Small intestine (tissue), 7 donors: ENCODE measurements around the gene KIAA1217. TPM values are rescaled to one million over a fixed set of nuclear protein-coding genes. Genes with fewer than 3 reads are reported as not detected.

Experiments used
- DNase-seq, 2 donors: peaks; one replicate each; pipeline versions ENCODE4 v3.0.0 to v3.0.0-alpha.2; 2013
- FAIRE-seq: peaks from 2 replicates; lab custom pipeline; 2012; peaks lifted over from hg19 to GRCh38; lab: Jason Lieb, UNC
- H3K27ac ChIP-seq, 3 donors: one replicate each; pipeline ENCODE4 v1.5.1; 2013; ENCODE audit warnings: low read length in 2 of 3, mild to moderate bottlenecking in 2 of 3, control low read depth in 1 of 3, inconsistent platforms in 1 of 3, low read depth in 1 of 3, moderate library complexity in 1 of 3
- H3K27me3 ChIP-seq, 3 donors: one replicate each; pipeline ENCODE4 v1.6.1; 2013; ENCODE audit warnings: low read length in 3 of 3, inconsistent platforms in 1 of 3; ENCODE audit not compliant: control insufficient read depth in 3 of 3, insufficient read depth in 3 of 3
- H3K36me3 ChIP-seq, 3 donors: one replicate each; pipeline ENCODE4 v1.6.1; 2013; ENCODE audit warnings: low read length in 3 of 3, inconsistent platforms in 1 of 3, low read depth in 1 of 3, mild to moderate bottlenecking in 1 of 3, moderate library complexity in 1 of 3; ENCODE audit not compliant: control insufficient read depth in 3 of 3, insufficient read depth in 2 of 3
- H3K4me1 ChIP-seq, 3 donors: one replicate each; pipeline ENCODE4 v1.6.1; 2013; ENCODE audit warnings: low read length in 2 of 3, inconsistent platforms in 1 of 3, low read depth in 1 of 3, mild to moderate bottlenecking in 1 of 3, moderate library complexity in 1 of 3; ENCODE audit not compliant: control insufficient read depth in 3 of 3, insufficient read depth in 2 of 3
- H3K4me3 ChIP-seq, 3 donors: one replicate each; pipeline ENCODE4 v1.5.1; 2013; ENCODE audit warnings: low read length in 3 of 3, control low read depth in 1 of 3, inconsistent platforms in 1 of 3, low read depth in 1 of 3, mild to moderate bottlenecking in 1 of 3, moderate library complexity in 1 of 3
- H3K9me3 ChIP-seq, 2 donors: one replicate each; pipeline ENCODE4 v1.6.1; 2013; ENCODE audit warnings: low read depth in 1 of 2, low read length in 1 of 2; ENCODE audit not compliant: control insufficient read depth in 2 of 2, insufficient read depth in 1 of 2
- WGBS, 3 donors: extraction: QIAGEN DNeasy Blood & Tissue Kit; methylation state at CpG; one replicate each; pipeline ENCODE4 v1.1.7; 2013; 5-methylcytosine and 5-hydroxymethylcytosine counted together
- polyA plus RNA-seq, 4 donors: library from polyadenylated mRNA; stranded (reverse) in 3 of 4; unstranded in 1 of 4; fragments of 200-250 nt in 3 of 4; fragments of 120-200 nt in 1 of 4; gene quantifications; one replicate each; pipeline versions ENCODE4 v1.2.1 to v1.2.3, GENCODE V29; 2013
- donor health status: healthy with polysubstance abuse.
- donor health status: control.
- donor health status: control.
- donor health status: Bipolar disorder and iron deficiency.
- donor health status: healthy.

KIAA1217 gene
- polyA plus RNA-seq, 4 donors = 9.0 to 55.1 (median 11.0) TPM

- Histone ChIP-seq H3K9me3 (no peaks in the 10 kb centered on the region), H3K27ac (no peak overlapping the region), H3K36me3 (peaks cover 2 to 37% (median 8%) of the 10 kb centered on the region in 3 donors), H3K27me3 (no peaks in the 10 kb centered on the region), H3K4me1 (peaks cover 0 to 20% (median 0%) of the 10 kb centered on the region in 3 donors), H3K4me3 (no peak overlapping the region)
- 84 to 93% (median 92%) methylated on average over 6 of the region's 6 CpGs for WGBS, 3 donors
- DNase-seq (no peak), FAIRE-seq (no peak)
Measured at GRCh38 chr10:24494777-24495176, 285.8 kb downstream of the KIAA1217 start.

- H3K9me3 ChIP-seq = no peaks in the 10 kb centered on the region
- FAIRE-seq = no peak
- no peaks in the 10 kb centered on the region for H3K27me3 ChIP-seq
- H3K4me1 ChIP-seq = peaks cover 0 to 20% (median 0%) of the 10 kb centered on the region in 3 donors
- no peak for DNase-seq
- H3K27ac ChIP-seq = peak overlapping the region in 1 of 3 donors; percentile 66
- 86 to 93% (median 91%) methylated on average over 10 of the region's 10 CpGs for WGBS, 3 donors
- peaks cover 2 to 39% (median 9%) of the 10 kb centered on the region in 3 donors for H3K36me3 ChIP-seq
- H3K4me3 ChIP-seq = no peak overlapping the region
Measured at GRCh38 chr10:24495666-24496460, 286.9 kb downstream of the KIAA1217 start.

GRCh38 chr10:24496906-24497305 lies 288.0 kb downstream of the KIAA1217 start:
- 75 to 89% (median 88%) methylated on average over 8 of the region's 8 CpGs for WGBS, 3 donors
- no peak overlapping the region for H3K4me3 ChIP-seq
- H3K9me3 ChIP-seq = no peaks in the 10 kb centered on the region
- H3K36me3 ChIP-seq = peaks cover 2 to 45% (median 9%) of the 10 kb centered on the region in 3 donors
- H3K4me1 ChIP-seq = peaks cover 0 to 20% (median 0%) of the 10 kb centered on the region in 3 donors
- FAIRE-seq = no peak
- no peaks in the 10 kb centered on the region for H3K27me3 ChIP-seq
- peak in 1 of 2 donors; percentile 81 for DNase-seq
- H3K27ac ChIP-seq = peak overlapping the region in 1 of 3 donors; percentile 66

- peaks cover 4 to 55% (median 6%) of the 10 kb centered on the region in 3 donors for H3K36me3 ChIP-seq
- DNase-seq (no peak), FAIRE-seq (no peak)
- WGBS, 3 donors = 87 to 95% (median 89%) methylated on average over 10 of the region's 10 CpGs
- H3K27me3 ChIP-seq = no peaks in the 10 kb centered on the region
- H3K4me3 ChIP-seq = no peak overlapping the region
- no peaks in the 10 kb centered on the region for H3K9me3 ChIP-seq
- H3K27ac ChIP-seq = no peak overlapping the region
- peaks cover 0 to 18% (median 0%) of the 10 kb centered on the region in 3 donors for H3K4me1 ChIP-seq
Measured at GRCh38 chr10:24501056-24501711, 292.2 kb downstream of the KIAA1217 start.

GRCh38 chr10:24502006-24502405 lies 293.1 kb downstream of the KIAA1217 start:
- H3K36me3 ChIP-seq = peaks cover 3 to 56% (median 4%) of the 10 kb centered on the region in 3 donors

GRCh38 chr10:24502801-24503460 lies 294.0 kb downstream of the KIAA1217 start:
- Histone ChIP-seq H3K27me3 (no peaks in the 10 kb centered on the region), H3K9me3 (no peaks in the 10 kb centered on the region), H3K36me3 (peaks cover 4 to 51% (median 4%) of the 10 kb centered on the region in 3 donors), H3K27ac (no peak overlapping the region), H3K4me3 (no peak overlapping the region), H3K4me1 (peaks cover 0 to 9% (median 0%) of the 10 kb centered on the region in 3 donors)
- WGBS, 3 donors = 66 to 76% (median 76%) methylated on average over 6 of the region's 6 CpGs
- FAIRE-seq (no peak), DNase-seq (no peak)

More at GRCh38 chr10:24502006-24502405, 293.1 kb downstream of the KIAA1217 start:
- H3K9me3 ChIP-seq = no peaks in the 10 kb centered on the region
- no peak overlapping the region for H3K4me3 ChIP-seq
- H3K4me1 ChIP-seq = peaks cover 0 to 15% (median 0%) of the 10 kb centered on the region in 3 donors
- DNase-seq = no peak
- FAIRE-seq = no peak
- H3K27me3 ChIP-seq = no peaks in the 10 kb centered on the region
- 89 to 92% (median 91%) methylated on average over 10 of the region's 10 CpGs for WGBS, 3 donors
- no peak overlapping the region for H3K27ac ChIP-seq

GRCh38 chr10:24503461-24504320 lies 294.8 kb downstream of the KIAA1217 start:
- 40 to 56% (median 43%) methylated on average over 12 of the region's 12 CpGs for WGBS, 3 donors
- Histone ChIP-seq H3K36me3 (peaks cover 4 to 46% (median 4%) of the 10 kb centered on the region in 3 donors), H3K27ac (peak overlapping the region in 1 of 3 donors; percentile 12), H3K4me1 (peaks cover 0 to 9% (median 0%) of the 10 kb centered on the region in 3 donors), H3K9me3 (no peaks in the 10 kb centered on the region), H3K27me3 (no peaks in the 10 kb centered on the region), H3K4me3 (no peak overlapping the region)
- DNase-seq (peak; percentile 80 to 81), FAIRE-seq (no peak)
